Sigmoid colon (tissue), 7 donors: ENCODE data around the gene PRKAA2. TPM values are rescaled to one million over a fixed set of nuclear protein-coding genes. Genes with fewer than 3 reads are reported as not detected.

Experiments used
- DNase-seq: peaks from one replicate; pipeline ENCODE4 v3.0.0-alpha.2; 2019
- H3K27ac ChIP-seq, 4 donors: fragments of 200-600 bp; sonication (generic); one replicate each; pipeline ENCODE4 v1.5.1; 2016 to 2019; ENCODE audit warnings: mild to moderate bottlenecking in 1 of 4
- H3K27me3 ChIP-seq, 3 donors: fragments of 200-600 bp; sonication (generic); one replicate each; pipeline ENCODE4 v1.5.1; 2019; ENCODE audit warnings: mild to moderate bottlenecking in 1 of 3
- H3K36me3 ChIP-seq, 4 donors: fragments of 200-600 bp; sonication (generic); one replicate each; pipeline ENCODE4 v1.5.1; 2016 to 2019
- H3K4me1 ChIP-seq, 4 donors: fragments of 200-600 bp; sonication (generic); one replicate each; pipeline ENCODE4 v1.5.1; 2017 to 2019
- H3K4me3 ChIP-seq, 4 donors: fragments of 200-600 bp; sonication (generic); one replicate each; pipeline ENCODE4 v1.5.1; 2017 to 2019; ENCODE audit warnings: mild to moderate bottlenecking in 2 of 4, moderate library complexity in 1 of 4
- H3K9me3 ChIP-seq, 4 donors: fragments of 200-600 bp in 3 of 4; sonication (generic) in 3 of 4; one replicate each; pipeline versions ENCODE4 v1.5.1 to v1.6.1; 2013 to 2019
- CTCF ChIP-seq, 4 experiments: fragments of 450-650 bp in 3 of 4; fragments of 200-600 bp in 1 of 4; IDR thresholded peaks; one replicate each; pipeline ENCODE4 v1.5.1; 2016 to 2019; ENCODE audit warnings: antibody characterized with exemption in 4 of 4, mild to moderate bottlenecking in 3 of 4, moderate library complexity in 2 of 4
- EP300 ChIP-seq, 4 donors: sonication (generic); formaldehyde crosslinking; IDR thresholded peaks; one replicate each; pipeline ENCODE4 v1.6.1; 2017; ENCODE audit warnings: antibody characterized with exemption in 4 of 4
- POLR2A ChIP-seq, 2 donors: fragments of 450-650 bp; IDR thresholded peaks; one replicate each; pipeline ENCODE4 v1.6.1; 2016; ENCODE audit warnings: antibody characterized with exemption in 2 of 2, mild to moderate bottlenecking in 2 of 2, moderate library complexity in 2 of 2
- POLR2AphosphoS5 ChIP-seq, 4 donors: sonication (generic); formaldehyde crosslinking; IDR thresholded peaks; one replicate each; pipeline ENCODE4 v1.6.1; 2017; ENCODE audit warnings: antibody characterized with exemption in 4 of 4
- WGBS, 2 donors: extraction: QIAGEN DNeasy Blood & Tissue Kit; methylation state at CpG; one replicate each; pipeline ENCODE4 v1.1.7; 2013; 5-methylcytosine and 5-hydroxymethylcytosine counted together
- intact Hi-C: fragments of 100-400 bp; cut with DNase I; formaldehyde crosslinking; loops from one replicate; pipeline ENCODE4 v1.15.1; 2023
- polyA plus RNA-seq, 3 donors: library from polyadenylated mRNA; stranded (reverse); fragments of 200-250 nt; gene quantifications; one replicate each; pipeline ENCODE4 v1.2.3, GENCODE V29; 2013
- total RNA-seq, 4 donors: library from RNA; depleted of rRNA; stranded (reverse); fragments of >200 nt; gene quantifications; one replicate each; pipeline ENCODE4 v1.1.0, GENCODE V29; 2016
- donor health status: healthy with polysubstance abuse.
- donor health status: Bipolar disorder and iron deficiency.
- donor health status: healthy.

The PRKAA2 gene
- total and polyA plus RNA-seq, 7 donors, result 0.23 to 30.8 (median 25.3) TPM

DNA sequence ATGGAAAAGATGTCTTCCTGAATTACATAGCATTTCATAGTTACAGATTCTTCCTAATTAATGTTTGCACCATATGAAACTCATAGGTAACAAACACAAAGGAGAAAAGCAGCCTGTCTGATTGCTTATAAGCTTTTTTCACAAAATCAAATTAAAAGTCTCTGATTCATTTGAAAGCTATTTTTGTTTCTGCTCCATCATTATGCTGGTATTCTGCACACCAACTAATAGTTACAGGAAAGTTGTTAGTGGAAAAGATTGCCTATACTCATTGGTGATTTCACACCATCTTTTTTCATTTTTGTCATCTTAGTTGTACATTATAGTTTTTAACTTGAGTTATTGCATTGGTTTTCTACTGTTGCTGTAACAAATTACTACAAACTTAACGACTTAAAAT is 70.0 kb downstream of the PRKAA2 start:
- Histone ChIP-seq H3K36me3 (no peaks in the 10 kb centered on the region), H3K4me1 (peaks cover 0 to 8% (median 0%) of the 10 kb centered on the region in 4 donors), H3K9me3 (no peaks in the 10 kb centered on the region), H3K27ac (no peak overlapping the region), H3K4me3 (no peak overlapping the region), H3K27me3 (no peaks in the 10 kb centered on the region)
- no peak for DNase-seq
- WGBS, 2 donors, result 12 to 71% methylated on average over 1 of the region's 1 CpG
- intact Hi-C loops, result no loop called here
- TF ChIP-seq CTCF (IDR thresholded peaks at IDR 0.05), result no peak
- TF ChIP-seq POLR2AphosphoS5 (IDR thresholded peaks at IDR 0.05), result no peak
- TF ChIP-seq EP300 (IDR thresholded peaks at IDR 0.05), result no peak
- TF ChIP-seq POLR2A (IDR thresholded peaks at IDR 0.05), result no peak

DNA sequence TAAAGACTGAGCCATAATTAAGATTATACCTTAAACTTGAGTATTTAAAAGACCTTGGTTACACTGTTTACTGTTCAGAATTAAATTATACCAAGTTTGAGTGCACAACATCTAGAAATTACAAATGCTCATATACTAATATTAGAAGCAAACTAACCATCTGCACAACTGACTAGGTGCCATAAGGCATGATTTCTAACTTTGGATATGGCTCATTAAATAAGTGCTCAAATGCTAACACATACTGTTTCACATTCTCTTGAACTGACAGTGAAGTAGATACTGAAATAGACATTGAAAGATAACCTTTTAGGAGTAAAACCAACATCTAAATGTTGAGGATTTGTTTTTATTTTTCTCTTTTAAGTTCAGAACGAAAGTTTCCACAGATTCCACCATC is 74.1 kb downstream of the PRKAA2 start:
- no peaks in the 10 kb centered on the region for H3K27me3 ChIP-seq
- H3K27ac ChIP-seq, result no peak overlapping the region
- WGBS, 2 donors, result 65 to 66% methylated on average over 1 of the region's 1 CpG
- H3K4me3 ChIP-seq, result no peak overlapping the region
- no peak for TF ChIP-seq CTCF (IDR thresholded peaks at IDR 0.05)
- no peak for TF ChIP-seq POLR2A (IDR thresholded peaks at IDR 0.05)
- no peak for TF ChIP-seq POLR2AphosphoS5 (IDR thresholded peaks at IDR 0.05)
- TF ChIP-seq EP300 (IDR thresholded peaks at IDR 0.05), result no peak
- intact Hi-C loops, result no loop called here
- H3K9me3 ChIP-seq, result no peaks in the 10 kb centered on the region
- H3K36me3 ChIP-seq, result no peaks in the 10 kb centered on the region
- no peaks in the 10 kb centered on the region for H3K4me1 ChIP-seq
- no peak for DNase-seq

- Histone ChIP-seq H3K4me1 (no peaks in the 10 kb centered on the region), H3K9me3 (no peaks in the 10 kb centered on the region), H3K27me3 (no peaks in the 10 kb centered on the region), H3K36me3 (no peaks in the 10 kb centered on the region), H3K4me3 (no peak overlapping the region), H3K27ac (no peak overlapping the region)
- intact Hi-C loops, result no loop called here
- TF ChIP-seq POLR2AphosphoS5 (IDR thresholded peaks at IDR 0.05) (no peak), CTCF (IDR thresholded peaks at IDR 0.05) (no peak), POLR2A (IDR thresholded peaks at IDR 0.05) (no peak), EP300 (IDR thresholded peaks at IDR 0.05) (no peak)
- DNase-seq, result no peak
Measured at GRCh38 chr1:56726706-56727105, 81.6 kb downstream of the PRKAA2 start.

DNA sequence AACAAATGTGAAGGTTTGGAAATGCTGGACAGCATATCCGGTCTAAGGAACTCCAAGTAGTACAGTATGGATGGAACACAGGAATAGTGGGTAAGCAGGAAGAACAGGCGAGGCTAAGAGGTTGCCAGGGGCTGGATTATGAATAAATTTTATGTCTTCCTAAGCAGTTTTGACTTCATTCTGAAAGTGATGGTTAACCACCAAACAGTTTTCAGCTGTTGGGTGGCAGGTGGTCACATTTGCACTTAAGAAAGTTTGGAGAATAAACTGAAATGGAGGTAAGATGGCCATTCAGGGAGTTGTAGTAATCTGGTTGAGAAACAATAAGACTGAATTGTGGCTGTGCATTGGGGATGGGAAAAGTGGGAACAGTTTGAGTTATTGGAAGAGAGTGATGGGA is 83.8 kb downstream of the PRKAA2 start:
- Histone ChIP-seq H3K9me3 (peaks cover 0 to 2% (median 0%) of the 10 kb centered on the region in 4 donors), H3K4me1 (no peaks in the 10 kb centered on the region), H3K27ac (no peak overlapping the region), H3K27me3 (no peaks in the 10 kb centered on the region), H3K36me3 (no peaks in the 10 kb centered on the region), H3K4me3 (no peak overlapping the region)
- TF ChIP-seq EP300 (IDR thresholded peaks at IDR 0.05), result no peak
- no peak for TF ChIP-seq CTCF (IDR thresholded peaks at IDR 0.05)
- TF ChIP-seq POLR2AphosphoS5 (IDR thresholded peaks at IDR 0.05), result no peak
- no peak for TF ChIP-seq POLR2A (IDR thresholded peaks at IDR 0.05)
- intact Hi-C loops, result no loop called here
- WGBS, 2 donors, result 87 to 90% methylated on average over 2 of the region's 2 CpGs
- DNase-seq, result no peak

- intact Hi-C loops, result no loop called here
- Histone ChIP-seq H3K9me3 (no peaks in the 10 kb centered on the region), H3K27me3 (no peaks in the 10 kb centered on the region), H3K27ac (no peak overlapping the region), H3K36me3 (no peaks in the 10 kb centered on the region), H3K4me3 (no peak overlapping the region), H3K4me1 (no peaks in the 10 kb centered on the region)
- TF ChIP-seq POLR2AphosphoS5 (IDR thresholded peaks at IDR 0.05), result no peak
- no peak for TF ChIP-seq POLR2A (IDR thresholded peaks at IDR 0.05)
- TF ChIP-seq EP300 (IDR thresholded peaks at IDR 0.05), result no peak
- DNase-seq, result no peak
- WGBS, 2 donors, result 69 to 80% methylated on average over 3 of the region's 3 CpGs
Measured at GRCh38 chr1:56745231-56745630, 100.1 kb downstream of the PRKAA2 start.
